GM19240 (cell line): ENCODE measurements around the gene MELTF.

Experiments used
- DNase-seq: peaks from one replicate; pipeline ENCODE4 v3.0.0; 2011; ENCODE audit warnings: low spot score; ENCODE audit not compliant: insufficient read length

Gene MELTF

DNA sequence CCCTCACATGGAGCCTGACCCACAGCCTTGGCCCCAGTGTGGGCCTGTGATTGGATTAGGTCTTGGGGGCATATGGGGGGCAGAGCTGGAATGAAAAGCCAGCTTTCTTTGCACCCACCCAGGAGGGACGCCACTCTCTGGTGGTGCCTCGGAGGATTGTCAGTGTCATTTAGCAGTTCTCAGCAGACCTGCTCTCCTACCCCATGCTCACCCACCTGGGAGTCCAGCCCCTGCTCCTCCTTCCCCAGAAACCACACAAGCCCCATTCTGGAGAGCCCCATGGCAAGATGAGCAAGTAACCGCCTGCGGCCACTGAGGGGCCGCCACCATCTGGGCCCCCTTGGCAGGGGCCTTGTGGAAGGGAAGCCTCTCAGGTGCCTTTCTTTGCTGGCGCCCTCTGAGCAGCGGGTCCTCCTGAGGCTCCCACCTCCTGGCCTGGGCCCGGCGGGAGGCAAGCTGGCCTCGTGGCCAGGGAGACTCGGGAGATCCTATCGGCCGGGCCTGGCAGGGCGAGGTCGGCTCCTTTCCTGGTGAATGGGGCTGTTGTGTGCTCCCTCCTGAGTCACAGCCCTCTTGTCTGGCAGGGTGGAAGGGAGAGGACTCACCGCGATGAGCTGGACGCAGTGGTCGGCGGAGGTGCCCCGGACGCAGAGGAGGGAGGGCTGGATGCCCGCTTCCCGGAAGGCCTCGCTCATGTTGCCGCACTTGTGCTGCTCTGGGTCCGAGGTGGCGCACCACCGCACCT, 2.3 kb downstream of the MELTF start:
- no peak for DNase-seq

DNA sequence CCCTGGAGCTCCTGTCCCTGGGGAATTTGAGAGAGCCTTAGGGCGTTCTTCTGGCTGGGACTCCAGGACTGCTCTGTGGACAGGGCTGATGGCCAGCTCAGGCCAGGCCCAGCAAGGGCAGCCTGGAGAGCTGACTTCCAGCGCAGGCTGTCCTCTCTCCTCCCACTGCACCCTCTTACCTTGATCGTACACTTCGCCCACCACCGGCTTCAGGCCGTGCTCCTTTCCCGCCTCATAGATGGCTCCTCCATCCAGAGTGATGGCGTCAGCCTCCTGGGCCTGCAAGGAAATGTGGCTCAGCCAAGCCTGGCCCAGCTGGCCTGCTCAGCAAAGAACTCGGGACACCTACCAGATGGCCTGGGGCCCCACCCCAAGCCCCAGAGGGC, 3.1 kb downstream of the MELTF start:
- DNase-seq = no peak

DNA sequence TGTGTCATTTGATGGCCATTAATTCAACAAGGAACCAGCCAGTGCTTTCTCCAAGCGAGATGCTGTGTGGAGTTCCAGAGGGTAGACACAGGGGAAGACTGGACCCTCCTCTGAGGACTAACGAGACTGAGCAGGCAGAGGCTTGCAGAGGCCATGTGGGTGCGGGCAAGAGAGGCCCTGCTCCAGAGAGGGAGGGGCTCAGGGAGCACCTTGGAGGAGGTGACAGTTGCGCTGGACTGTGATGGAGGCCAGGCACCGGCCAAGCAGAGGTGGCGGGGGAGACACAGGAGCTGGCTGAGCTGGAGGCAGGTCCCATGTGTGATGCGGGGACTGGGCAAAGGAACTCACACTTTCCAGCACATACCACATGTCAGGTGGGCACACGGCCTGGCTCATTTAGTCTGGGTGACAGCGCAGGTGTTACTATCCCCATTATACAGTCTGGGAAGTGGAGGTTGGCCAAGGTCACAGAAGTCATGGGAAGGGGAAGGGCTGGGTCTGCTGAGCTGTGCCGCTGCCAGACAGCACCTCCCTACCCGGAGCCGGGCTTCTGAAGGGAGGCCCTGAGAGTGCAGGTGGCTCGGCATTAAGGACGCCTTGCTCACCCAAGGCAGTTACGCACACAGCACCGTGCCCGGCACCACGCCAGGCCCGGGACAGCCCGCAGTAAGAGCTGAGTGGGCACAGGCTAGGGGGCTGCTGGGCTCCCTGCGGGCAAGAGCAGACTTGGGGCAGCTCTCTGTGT, 3.7 kb downstream of the MELTF start:
- DNase-seq = no peak

DNA sequence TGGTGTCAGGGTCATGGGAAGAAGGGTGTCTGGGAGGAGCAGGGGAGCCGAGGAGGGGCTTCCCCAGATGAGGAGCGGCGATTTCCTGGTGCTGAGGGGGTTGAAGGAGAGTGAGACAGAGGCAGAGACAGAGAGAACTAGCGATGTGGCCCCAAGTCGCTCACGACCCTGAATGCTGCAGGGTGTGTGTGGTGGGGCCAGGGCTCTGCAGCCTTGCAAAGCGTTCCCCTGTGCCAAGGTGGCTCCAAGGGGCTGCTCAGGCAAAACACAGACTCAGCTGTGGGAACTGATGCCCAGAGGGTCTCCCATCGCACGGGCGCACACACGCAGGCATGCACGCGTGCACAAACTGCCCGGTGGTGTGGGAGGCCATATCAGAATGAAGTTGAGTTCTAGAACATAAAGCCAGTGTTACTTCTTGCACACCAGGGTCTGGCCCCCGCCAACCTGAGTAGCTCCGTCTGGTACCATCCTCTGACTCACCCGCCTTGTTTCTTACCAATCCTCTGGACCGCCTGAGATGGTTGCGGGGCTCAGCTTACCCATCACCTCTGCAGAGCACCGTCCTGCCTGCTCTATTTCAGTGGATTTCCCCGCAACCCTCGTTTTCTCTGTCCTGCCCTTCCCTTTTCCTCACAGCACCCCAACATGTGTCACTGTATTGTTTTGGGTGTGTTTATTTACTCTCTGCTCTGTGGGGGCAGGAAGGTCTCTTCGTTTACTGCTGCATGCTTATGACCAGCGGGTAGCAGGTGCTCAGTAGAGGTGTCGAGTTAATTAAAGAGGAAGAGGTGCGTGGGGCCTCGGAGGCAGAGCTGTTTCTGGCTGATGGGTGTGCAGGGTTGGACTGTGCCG, 4.5 kb downstream of the MELTF start:
- DNase-seq = no peak

DNA sequence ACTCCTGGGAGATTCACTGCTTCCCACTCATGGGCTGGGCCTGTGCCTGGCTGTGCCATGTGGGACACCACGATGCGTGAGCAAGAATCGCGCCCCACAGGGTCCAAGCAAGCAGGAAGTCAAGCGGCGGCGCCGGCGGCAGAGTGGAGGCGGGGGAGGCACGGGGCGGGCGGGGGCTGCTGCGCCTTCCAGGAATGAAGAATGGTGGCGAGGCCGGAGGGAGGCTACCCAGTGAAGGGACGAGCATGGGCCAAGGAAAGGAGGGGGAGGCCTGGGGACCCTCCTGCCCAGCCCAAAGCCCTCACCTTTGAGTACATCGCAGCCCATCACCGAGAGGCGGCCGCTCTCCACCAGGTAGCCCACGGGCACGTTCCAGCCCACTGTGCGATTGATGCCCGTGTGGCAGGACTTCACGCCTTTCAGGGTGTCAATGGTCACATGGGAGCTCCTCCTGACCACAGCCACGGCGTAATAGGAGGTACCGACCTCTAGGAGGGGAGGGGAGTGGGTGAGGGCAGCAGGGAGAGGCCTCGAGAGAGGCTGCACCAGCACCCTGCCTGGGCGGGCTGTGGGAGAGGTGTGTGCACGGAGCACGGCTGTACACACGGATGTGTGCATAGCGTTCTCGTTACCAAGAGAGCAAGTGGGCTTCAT, 5.5 kb downstream of the MELTF start:
- no peak for DNase-seq

DNA sequence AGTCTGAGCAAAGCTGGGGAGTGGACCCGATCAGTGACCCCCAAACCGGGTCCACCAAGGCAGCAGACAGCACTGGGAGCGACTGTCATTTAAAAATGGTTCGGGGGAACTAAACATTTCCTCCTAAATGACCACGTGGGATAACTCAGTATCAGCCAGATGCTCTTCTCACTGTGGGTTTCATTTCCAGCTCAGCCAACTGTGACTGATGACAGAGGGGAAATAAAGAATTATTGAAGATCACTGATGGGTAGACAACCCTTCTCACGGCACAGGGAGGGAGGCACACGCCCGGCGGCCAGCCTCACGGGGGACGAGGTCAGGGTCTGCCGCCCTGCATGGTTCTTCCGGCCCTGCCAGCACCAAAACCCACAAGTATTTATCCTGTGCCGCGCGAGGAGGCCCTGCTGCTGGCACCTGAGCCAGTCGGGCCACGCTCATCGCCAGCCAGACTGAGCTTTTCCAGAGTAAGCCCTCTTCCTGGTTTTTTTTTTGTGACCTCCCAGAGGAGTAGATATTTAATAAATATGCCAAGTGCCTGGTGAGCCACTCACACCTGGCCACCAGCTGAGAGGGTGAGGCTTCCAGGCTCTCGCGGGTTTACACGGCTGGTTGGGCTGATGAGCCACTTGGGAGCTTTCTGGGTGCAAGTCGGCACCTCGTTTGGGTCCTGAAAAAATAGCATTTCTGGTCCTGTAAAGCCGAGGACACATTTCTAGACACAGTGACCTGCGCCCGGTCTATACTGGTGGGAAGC, 6.2 kb downstream of the MELTF start:
- no peak for DNase-seq

DNA sequence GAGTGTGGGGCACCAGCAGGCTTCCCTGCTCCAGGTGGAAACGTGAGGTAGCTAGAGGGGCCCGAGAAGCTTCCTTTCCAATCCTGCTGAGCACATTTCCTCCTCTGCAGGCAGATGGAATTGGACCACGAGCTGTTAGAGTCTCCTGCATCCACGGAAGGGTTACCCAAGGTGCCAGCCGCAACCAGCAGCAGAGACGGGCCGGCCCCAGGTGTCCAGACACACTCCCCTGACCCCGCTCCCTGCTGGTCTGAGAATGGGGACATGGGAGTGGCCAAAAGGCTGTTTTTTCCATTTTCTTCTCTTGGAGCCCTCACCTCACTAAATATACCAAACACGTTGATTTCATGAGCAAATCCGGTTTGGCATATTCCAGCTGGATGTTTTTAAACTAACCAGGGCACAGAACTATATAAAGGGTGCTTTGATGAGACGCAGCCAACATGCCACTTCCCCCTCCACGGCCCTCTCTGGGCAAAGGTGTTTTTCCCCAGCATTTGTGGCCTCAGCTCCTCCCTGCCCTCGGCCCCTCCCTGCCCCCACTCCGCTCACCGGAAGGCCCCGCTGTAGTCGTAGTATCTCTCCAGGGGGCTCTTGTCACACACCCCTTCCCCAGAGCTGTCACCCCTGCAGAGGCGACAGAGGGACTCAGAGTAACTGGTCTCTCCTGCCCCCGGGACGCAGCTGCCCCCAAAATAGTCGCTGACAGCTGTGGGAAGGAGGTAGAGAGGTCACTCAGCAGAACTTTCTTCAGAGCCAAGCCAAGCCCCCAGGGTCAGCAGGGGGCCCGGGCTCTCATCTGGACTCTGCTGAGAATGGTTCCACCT, 7.0 kb downstream of the MELTF start:
- no peak for DNase-seq

DNA sequence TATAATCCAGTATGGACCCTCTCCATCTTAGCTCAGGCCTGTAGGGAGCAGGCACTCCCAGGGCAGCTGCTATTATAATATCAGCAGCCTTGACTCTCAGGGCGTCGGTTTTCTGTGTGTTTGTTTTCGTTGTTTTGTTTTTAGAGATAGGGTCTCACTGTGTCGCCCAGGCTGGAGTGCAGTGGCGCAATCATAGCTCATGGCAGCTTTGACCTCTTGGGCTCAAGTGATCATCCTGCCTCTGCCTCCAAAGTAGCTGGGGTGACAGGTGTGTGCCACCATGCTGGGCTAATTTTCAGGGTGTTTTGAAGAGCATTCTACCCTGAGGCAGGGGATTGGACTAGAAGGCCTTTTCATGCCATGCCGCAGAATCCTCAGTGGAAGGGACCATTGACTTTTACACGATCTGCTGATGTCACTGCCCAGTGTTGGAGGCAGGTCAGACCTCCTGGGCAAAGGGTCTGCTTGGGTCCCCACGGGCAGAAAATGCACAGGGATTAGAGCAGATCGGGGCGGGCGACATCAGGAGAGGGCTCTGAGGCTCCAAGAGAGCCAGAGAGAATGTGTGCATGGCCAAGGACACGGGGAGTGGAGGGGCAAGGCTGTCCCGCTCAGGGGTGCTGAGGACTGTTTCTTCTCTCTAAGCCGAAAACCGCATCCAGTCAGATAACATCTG, 7.8 kb downstream of the MELTF start:
- no peak for DNase-seq

DNA sequence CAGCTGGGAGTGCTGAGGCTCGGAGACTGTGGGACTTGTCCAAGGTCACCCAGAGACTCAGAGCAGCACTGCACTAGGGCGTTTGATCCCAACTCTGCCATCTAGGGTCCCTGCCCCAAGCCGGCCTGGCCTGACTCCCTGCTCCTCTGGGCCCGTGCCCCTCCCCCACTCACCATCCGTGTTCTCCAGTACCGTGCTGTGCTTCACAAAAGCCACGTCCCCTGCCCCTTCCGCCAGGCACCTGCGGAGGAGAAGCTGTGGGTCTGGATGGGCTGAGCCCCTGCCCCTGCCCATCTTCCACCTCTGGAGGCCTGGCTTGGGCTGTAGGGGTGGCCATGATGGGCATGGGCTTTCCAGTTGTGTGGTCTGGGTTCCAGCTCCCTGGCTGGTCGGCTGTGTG, 8.4 kb downstream of the MELTF start:
- no peak for DNase-seq

DNA sequence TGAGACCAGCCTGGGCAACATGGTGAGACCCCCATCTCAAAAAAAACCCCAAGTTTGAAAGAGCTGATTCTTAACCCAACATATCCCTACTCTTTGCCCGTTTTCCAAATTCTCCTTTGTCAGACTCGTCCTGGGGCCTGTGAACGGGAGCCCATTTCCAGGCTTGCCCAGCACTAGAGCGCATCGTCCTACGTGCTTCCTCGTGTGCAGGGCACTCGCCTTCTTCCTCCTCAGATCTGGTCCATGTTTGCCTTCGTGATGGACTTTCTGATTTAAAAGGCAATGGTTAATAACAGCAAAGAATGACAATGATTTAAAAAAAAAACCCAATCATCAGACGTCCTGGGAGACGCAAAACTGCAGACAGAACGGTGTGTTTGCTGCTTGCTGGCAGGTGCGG, 10.1 kb downstream of the MELTF start:
- DNase-seq = no peak

DNA sequence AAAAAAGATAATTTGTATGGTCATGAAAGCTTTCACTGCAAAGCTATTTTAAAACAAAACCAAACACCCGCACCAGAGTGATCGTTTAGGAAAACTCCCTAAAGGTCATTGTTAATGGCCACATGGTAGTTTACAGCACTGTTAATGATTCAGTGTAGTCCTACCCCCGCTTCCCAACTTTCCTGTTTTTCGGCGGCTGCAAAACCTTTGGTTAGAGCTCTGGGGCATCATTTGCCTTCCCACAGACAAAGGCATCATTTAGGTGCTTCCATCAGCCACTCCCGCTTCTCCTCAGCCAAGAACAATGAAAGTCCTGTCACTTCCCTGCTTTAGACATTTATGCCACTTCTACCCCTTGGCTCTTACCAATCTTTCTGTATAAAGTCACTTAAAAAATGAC, 10.6 kb downstream of the MELTF start:
- no peak for DNase-seq

DNA sequence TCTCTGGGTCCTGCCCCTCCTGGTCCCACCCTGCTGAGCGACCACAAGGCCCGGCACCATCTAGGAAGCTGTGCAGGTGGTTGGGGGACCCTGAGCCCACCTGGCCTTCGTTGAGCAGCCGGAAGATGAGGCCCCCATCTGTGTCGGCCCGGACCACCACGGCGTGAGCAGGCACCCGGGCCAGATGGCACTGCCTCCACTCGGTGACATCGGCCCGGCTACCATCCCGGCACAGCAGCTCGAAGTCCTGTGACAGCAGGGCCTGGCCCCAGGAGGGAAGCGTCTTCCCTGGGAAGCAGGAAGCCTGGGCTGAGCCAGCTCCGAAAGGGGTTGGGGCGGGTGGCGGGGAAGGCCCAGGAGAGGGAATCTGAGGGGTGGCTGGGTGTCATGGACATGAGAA, 12.6 kb downstream of the MELTF start:
- DNase-seq = no peak

DNA sequence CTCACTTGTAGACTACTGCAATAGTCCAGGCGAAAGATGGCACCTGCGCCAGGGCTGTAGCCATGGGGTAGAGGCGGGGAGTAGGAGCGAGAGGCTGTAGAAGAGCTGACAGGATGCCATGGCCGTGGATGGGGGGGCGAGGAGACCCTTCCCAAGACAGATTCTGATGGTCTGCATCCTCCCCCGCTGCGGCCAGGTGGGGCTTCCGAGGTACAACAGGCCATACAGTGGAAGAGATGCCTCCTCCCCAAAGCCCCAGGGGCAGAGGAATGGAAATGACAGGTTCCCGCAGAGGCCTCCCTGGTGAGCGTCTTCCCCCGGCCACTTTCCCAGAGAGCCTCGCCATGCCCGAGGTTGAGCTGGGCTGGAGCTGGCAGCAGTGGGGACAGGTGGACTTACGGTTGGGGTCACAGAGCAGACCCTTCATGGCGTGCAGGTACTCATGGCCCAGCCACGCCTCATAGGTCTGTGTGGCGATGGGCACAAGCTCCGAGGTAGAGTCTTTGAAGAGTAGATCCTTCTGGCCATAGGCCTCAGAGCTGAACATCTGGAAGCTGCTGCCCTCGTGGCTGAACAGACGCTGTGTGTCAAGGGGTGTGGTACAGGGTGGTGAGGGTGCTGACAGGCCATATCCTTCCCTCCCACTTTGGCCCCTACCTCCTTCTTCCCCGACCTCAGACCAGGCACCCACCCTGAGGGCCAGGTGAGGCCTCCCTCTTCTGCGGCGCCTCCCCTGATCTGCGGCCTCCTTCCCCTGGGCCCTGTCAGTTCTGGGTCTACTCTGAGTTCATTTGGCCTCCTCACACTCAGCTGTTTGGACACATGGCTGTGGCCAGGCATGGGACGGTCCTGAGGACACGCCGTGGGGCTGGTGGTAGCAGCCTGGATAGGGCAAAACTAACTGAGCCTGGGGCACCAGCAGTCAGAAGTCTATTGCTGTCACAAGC, 13.6 kb downstream of the MELTF start:
- DNase-seq = no peak

DNA sequence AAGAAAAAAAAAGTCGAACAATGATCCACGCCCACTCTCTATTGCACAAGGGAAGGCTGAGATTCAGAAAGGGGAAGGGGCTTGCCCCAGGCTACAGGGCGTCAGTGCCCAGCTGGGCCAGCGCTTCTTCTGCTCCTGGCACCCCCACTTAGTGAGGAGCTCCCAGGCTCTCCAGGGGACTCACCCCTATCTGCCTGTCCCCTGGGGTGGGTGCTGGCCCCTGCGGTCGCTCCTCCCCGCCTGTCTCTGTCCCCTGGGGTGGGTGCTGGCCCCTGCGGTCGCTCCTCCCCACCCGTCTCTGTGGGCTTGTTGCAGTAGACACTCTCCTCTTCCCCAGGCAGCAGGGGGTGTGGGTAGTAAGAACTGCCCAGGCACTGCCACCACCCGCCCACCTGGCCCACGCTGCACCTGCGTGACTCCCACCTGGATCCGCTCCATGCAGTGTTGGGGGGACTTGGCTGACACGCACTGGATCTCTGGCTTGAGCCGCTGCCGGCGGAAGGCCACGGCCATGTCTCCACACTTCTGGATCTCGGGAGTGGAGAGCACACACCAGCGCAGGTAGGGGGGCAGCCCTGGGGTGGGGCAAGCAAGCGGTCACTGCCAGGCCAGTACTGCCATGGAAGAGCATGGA, 14.6 kb downstream of the MELTF start:
- DNase-seq = no peak

DNA sequence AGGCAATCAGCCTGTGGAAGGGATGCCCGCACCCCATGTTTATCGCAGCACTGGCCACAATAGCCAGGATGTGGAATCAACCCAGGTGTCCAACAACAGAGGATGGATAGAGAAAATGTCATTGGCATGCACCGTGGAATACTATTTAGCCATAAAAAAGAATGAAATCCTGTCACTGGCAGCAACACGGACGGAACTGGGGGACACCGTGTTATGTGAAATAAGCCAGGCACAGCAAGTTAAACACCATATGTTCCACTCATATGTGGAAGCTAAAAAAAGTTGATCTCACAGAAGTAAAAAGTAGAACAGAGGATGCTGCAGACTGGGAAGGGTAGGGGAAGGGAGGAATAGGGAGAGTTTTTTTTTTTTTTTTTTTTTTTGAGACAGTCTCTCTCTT, 15.6 kb downstream of the MELTF start:
- DNase-seq = no peak

DNA sequence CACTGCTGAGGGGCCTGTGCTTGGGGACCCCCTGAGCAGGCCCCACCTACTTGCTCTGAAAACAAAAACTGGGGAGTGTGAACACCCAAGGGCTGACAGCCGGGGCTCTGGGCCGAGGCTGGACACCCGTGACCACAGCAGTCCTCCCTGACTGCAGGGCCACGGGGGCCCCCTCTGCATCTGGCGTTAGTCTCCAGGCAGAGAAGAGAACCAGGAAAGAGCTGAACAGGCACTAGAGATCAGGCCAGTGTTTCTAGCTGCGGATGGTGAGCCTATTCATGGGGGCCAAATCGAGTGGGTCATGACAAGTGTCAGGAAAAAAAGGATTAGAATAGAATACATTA, 17.1 kb downstream of the MELTF start:
- DNase-seq = no peak

DNA sequence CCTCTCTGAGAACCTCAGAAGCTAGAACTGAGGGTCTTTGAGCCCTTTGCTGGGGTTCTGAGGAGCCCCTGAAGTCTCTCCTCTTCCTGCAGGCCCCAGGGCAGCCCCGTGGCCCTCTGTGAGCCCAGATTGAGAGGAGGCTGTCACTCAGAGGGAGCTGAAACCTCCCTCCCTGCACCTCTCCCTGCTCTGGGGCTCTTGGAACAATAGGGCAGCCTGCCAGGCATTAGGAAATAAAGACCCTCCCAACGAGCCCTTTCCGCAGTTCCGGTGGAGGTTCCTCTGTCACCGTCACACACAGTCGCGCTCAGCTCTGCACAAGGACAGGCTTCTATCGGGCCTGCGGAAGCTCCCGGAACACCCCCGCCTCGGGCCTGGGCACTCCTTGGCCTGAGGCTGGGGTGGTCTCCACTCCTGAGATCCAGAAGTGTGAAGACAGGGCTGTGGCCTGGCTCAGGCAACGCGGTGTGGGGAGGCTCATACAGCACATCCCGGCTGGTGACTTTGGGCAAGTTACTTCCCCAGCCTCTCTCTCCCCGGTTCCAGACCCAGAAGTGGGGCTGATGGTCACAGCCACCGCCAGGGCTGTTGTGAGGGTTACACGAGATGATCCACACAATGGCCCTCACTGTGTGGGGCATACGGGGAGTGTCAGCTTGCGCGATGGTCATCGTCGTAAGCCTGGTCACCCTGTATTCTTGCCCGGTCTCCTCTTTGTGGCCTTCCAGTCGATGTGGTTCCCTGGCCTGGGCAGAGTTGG, 17.7 kb downstream of the MELTF start:
- DNase-seq = no peak
